K562 (cell line): ENCODE measurements around the gene ZNHIT3. TPM values are rescaled to one million over a fixed set of nuclear protein-coding genes. Genes with fewer than 3 reads are reported as not detected.

Experiments used
- ATAC-seq: fragments of 200-7000 bp; cut with Tn5 transposase; 3 replicates; pipeline ENCODE4 v1.9.1; 2020; ENCODE audit warnings: moderate library complexity
- BruUV-seq: library from RNA; stranded (reverse); fragments of 400-500 nt; replicated peaks from 2 replicates; lab custom pipeline; 2021; lab: Mats Ljungman, UMichigan
- CTCF ChIA-PET: fragments of 300-600 bp; formaldehyde crosslinking; extraction: SDS; loops from one replicate; lab custom pipeline; 2021; ENCODE audit warnings: low intra/inter-chr PET ratio; lab: Yijun Ruan, JAX
- POLR2A ChIA-PET: fragments of 300-600, 350-650 bp; sonication (Branson Sonifier 250); formaldehyde crosslinking; extraction: SDS; loops from one replicate; lab custom pipeline; 2021; ENCODE audit warnings: antibody characterized with exemption, inconsistent platforms; lab: Yijun Ruan, JAX
- DNase-seq, 4 experiments: peaks; one replicate each; pipeline versions ENCODE4 v3.0.0 to v3.0.0-alpha.2; 2011 to 2018; ENCODE audit warnings: low spot score in 3 of 4, mixed read lengths in 3 of 4; ENCODE audit errors: extremely low read depth in 1 of 4
- FAIRE-seq: peaks from 2 replicates; lab custom pipeline; 2011; peaks lifted over from hg19 to GRCh38; lab: Jason Lieb, UNC
- H2AFZ ChIP-seq: 2 replicates; pipeline ENCODE4 v1.6.0; 2011; ENCODE audit warnings: low read depth, low read length, control low read depth, inconsistent platforms
- H3K27ac ChIP-seq: fragments of 200-600 bp; 3 replicates; pipeline ENCODE4 v1.8.0; 2011; ENCODE audit warnings: low read depth, mild to moderate bottlenecking, control low read depth, inconsistent platforms, low read length, moderate library complexity, mixed read lengths; ENCODE audit errors: extremely low read depth
- H3K27me3 ChIP-seq, 2 experiments: fragments of 300-600 bp in 1 of 2; 2 replicates in 1 of 2; 3 replicates in 1 of 2; pipeline versions ENCODE4 v1.6.0 to v1.8.0; 2011; ENCODE audit warnings: inconsistent platforms in 2 of 2, low read length in 2 of 2, mild to moderate bottlenecking in 1 of 2, mixed read lengths in 1 of 2, moderate library complexity in 1 of 2; ENCODE audit not compliant: control insufficient read depth in 2 of 2, insufficient read depth in 2 of 2
- H3K36me3 ChIP-seq: fragments of 300-600 bp; 3 replicates; pipeline ENCODE4 v1.8.0; 2011; ENCODE audit warnings: mild to moderate bottlenecking, low read length, inconsistent platforms; ENCODE audit not compliant: control insufficient read depth, insufficient read depth
- H3K4me1 ChIP-seq, 2 experiments: fragments of 200-600 bp in 1 of 2; replicated peaks in 1 of 2; 2 replicates in 1 of 2; 3 replicates in 1 of 2; pipeline versions ENCODE4 v1.5.1 to v1.8.0; 2011; ENCODE audit warnings: inconsistent platforms in 2 of 2, low read length in 2 of 2, mild to moderate bottlenecking in 1 of 2, mixed read lengths in 1 of 2, moderate library complexity in 1 of 2; ENCODE audit not compliant: control insufficient read depth in 2 of 2, insufficient read depth in 2 of 2
- H3K4me2 ChIP-seq: 2 replicates; pipeline ENCODE4 v1.6.1; 2011; ENCODE audit warnings: low read length, control low read depth, inconsistent platforms, mixed read lengths; ENCODE audit not compliant: insufficient read depth
- H3K4me3 ChIP-seq: fragments of 200-600 bp; sonication (generic), shearing (Covaris generic); 2 replicates; pipeline ENCODE4 v1.5.1; 2016; ENCODE audit warnings: control low read depth, inconsistent platforms
- H3K79me2 ChIP-seq: fragments of 200-600 bp; 3 replicates; pipeline ENCODE4 v1.8.0; 2011; ENCODE audit warnings: low read length, inconsistent platforms; ENCODE audit not compliant: control insufficient read depth, insufficient read depth
- H3K9ac ChIP-seq, 2 experiments: 2 replicates each; pipeline versions ENCODE4 v1.6.0 to v1.6.1; 2011; ENCODE audit warnings: low read depth in 2 of 2, low read length in 2 of 2, control low read depth in 1 of 2, inconsistent platforms in 1 of 2, mild to moderate bottlenecking in 1 of 2, mixed read lengths in 1 of 2; ENCODE audit not compliant: insufficient read depth in 1 of 2
- H3K9me1 ChIP-seq: one replicate; pipeline ENCODE4 v1.6.0; 2011; ENCODE audit warnings: inconsistent platforms, mild to moderate bottlenecking, low read length, moderate library complexity; ENCODE audit not compliant: control insufficient read depth, insufficient read depth
- H3K9me3 ChIP-seq: replicated peaks from 2 replicates; pipeline ENCODE4 v1.5.1; 2011; ENCODE audit warnings: low read depth, low read length, inconsistent platforms; ENCODE audit not compliant: control insufficient read depth, insufficient read depth
- H4K20me1 ChIP-seq: replicated peaks from 2 replicates; pipeline ENCODE4 v1.6.1; 2011; ENCODE audit warnings: low read length, inconsistent platforms, mixed read lengths; ENCODE audit not compliant: control insufficient read depth, insufficient read depth
- DEAF1 ChIP-seq: fragments of 450-650 bp; formaldehyde crosslinking; IDR thresholded peaks from 2 replicates; pipeline ENCODE4 v1.4.0; 2020; ENCODE audit warnings: mild to moderate bottlenecking, moderate library complexity
- GTF3C2 ChIP-seq: IDR thresholded peaks from 3 replicates; pipeline ENCODE4 v1.6.1; 2011; ENCODE audit warnings: borderline replicate concordance, mild to moderate bottlenecking, moderate library complexity; ENCODE audit not compliant: insufficient read length; ENCODE audit errors: extremely low read depth
- PCBP1 ChIP-seq: fragments of 200-400 bp; formaldehyde crosslinking; IDR thresholded peaks from 2 replicates; pipeline ENCODE4 v1.6.1; 2018; ENCODE audit warnings: mild to moderate bottlenecking, low read depth, low read length; ENCODE audit not compliant: poor library complexity, severe bottlenecking
- PTTG1 ChIP-seq: fragments of 450-650 bp; IDR thresholded peaks from 2 replicates; pipeline ENCODE4 v1.6.1; 2016; ENCODE audit warnings: low read depth, mild to moderate bottlenecking, missing genetic modification characterization, missing compliant biosample characterization
- SRSF9 ChIP-seq: fragments of 200-400 bp; formaldehyde crosslinking; IDR thresholded peaks from 2 replicates; pipeline ENCODE4 v1.6.1; 2017; ENCODE audit warnings: low read depth, low read length, borderline replicate concordance
- TCF15 ChIP-seq: fragments of 250-450 bp; sonication (Bioruptor Pico); IDR thresholded peaks from 2 replicates; pipeline ENCODE4 v1.8.0; 2022; ENCODE audit warnings: moderate library complexity, mild to moderate bottlenecking, inconsistent platforms
- TGIF2 ChIP-seq: sonication (generic); formaldehyde crosslinking; IDR thresholded peaks from 2 replicates; pipeline ENCODE4 v1.8.1; 2022; ENCODE audit warnings: mild to moderate bottlenecking, missing genetic modification reagents, moderate library complexity
- ZFPM2 ChIP-seq: fragments of 250-450 bp; sonication (Bioruptor Pico); IDR thresholded peaks from 2 replicates; pipeline ENCODE4 v1.5.1; 2022; ENCODE audit warnings: mild to moderate bottlenecking
- ZNF398 ChIP-seq: fragments of 250-450 bp; sonication (Bioruptor Pico); IDR thresholded peaks from 2 replicates; pipeline ENCODE4 v1.8.0; 2021; ENCODE audit warnings: moderate library complexity, mild to moderate bottlenecking, inconsistent platforms
- ZNF408 ChIP-seq: fragments of 250-450 bp; sonication (Bioruptor Pico); IDR thresholded peaks from 2 replicates; pipeline ENCODE4 v1.4.0; 2020; ENCODE audit warnings: low read depth, mild to moderate bottlenecking, moderate library complexity
- ZNF76 ChIP-seq: fragments of 250-450 bp; sonication (Bioruptor Pico); IDR thresholded peaks from 2 replicates; pipeline ENCODE4 v1.4.0; 2020; ENCODE audit warnings: mild to moderate bottlenecking, moderate library complexity, borderline replicate concordance
- WGBS: fragments of 100-300 bp; shearing (Covaris generic); methylation state at CpG from one replicate; pipeline ENCODE4 v1.1.6; 2016; ENCODE audit warnings: low coverage, mixed read lengths; ENCODE audit not compliant: insufficient coverage; ENCODE audit errors: missing lambda C conversion rate; 5-methylcytosine and 5-hydroxymethylcytosine counted together
- in situ Hi-C: fragments of 300-500 bp; cut with MboI; formaldehyde crosslinking; loops from 4 replicates; pipeline ENCODE4 v1.15.0; 2018; ENCODE audit warnings: inconsistent platforms, mixed read lengths
- intact Hi-C: fragments of 100-400 bp; cut with micrococcal nuclease; formaldehyde crosslinking; loops from 2 replicates; pipeline ENCODE4 v1.14.2; 2022
- polyA plus RNA-seq, 8 experiments: library from polyadenylated mRNA; depleted of rRNA in 4 of 8; stranded (reverse) in 5 of 8; unstranded in 3 of 8; fragments of >200 nt; fragmentation: Nextera tagmentation in 2 of 8; fragmentation: Illumina TruSeq in 1 of 8; extraction: Ambion mirVana in 2 of 8; extraction: Trizol in 1 of 8; gene quantifications; 2 replicates each; pipeline versions ENCODE4 v1.2.1 to v1.2.3, GENCODE V29; 2011 to 2014; ENCODE audit warnings: inconsistent platforms in 1 of 8, missing spikeins in 1 of 8
- total RNA-seq, 7 experiments: library from RNA; depleted of rRNA in 6 of 7; stranded (reverse); fragments of >200 nt in 6 of 7; fragmentation: Illumina TruSeq in 2 of 7; extraction: Trizol in 2 of 7; gene quantifications; 2 replicates each; pipeline versions ENCODE4 v1.2.1 to v1.2.3, GENCODE V29; 2011 to 2021; ENCODE audit warnings: low replicate concordance in 1 of 7

The ZNHIT3 gene
- total and polyA plus RNA-seq, 9 of the 15 experiments (the other 6 are each of a cell fraction or from before 2014, with no cell fraction given): 45.0 to 300 (median 88.4) TPM

- no peak for TF ChIP-seq GTF3C2
- no peak for TF ChIP-seq ZNF408 (CRISPR knock-in tag)
- no peak for TF ChIP-seq SRSF9
These were observed 38.6 kb downstream of the ZNHIT3 start (continued) for GRCh38 chr17:36525113-36525512.

- in situ Hi-C loops (no loop called here), intact Hi-C loops (no loop called here)
- DNase-seq (no peak), ATAC-seq (no peak), FAIRE-seq (no peak)
- Histone ChIP-seq H3K27ac (no peak overlapping the region; the same call in 2 of the 3 replicates), H3K27me3 (no peaks in the 10 kb centered on the region), H3K4me1 (peaks cover 2 to 13% of the 10 kb centered on the region in 2 experiments; a peak in 3 of 5 replicates), H2AFZ (no peak overlapping the region), H3K9me3 (no peaks in the 10 kb centered on the region), H3K4me2 (no peak overlapping the region), H3K4me3 (no peak overlapping the region), H3K9ac (no peak overlapping the region), H3K9me1 (no peaks in the 10 kb centered on the region), H4K20me1 (0 out of 2 replicates have a peak, but pooled peaks cover 4% of the 10 kb centered on the region), H3K36me3 (peaks cover 91% of the 10 kb centered on the region), H3K79me2 (peaks cover 24% of the 10 kb centered on the region)
- CTCF ChIA-PET: no interaction called here
- BruUV-seq: no TSS peak
- WGBS: 91% methylated on average over 6 of the region's 6 CpGs
- TF ChIP-seq PCBP1 (no peak), TGIF2 (CRISPR knock-in tag) (no peak), ZFPM2 (no peak), ZNF76 (CRISPR knock-in tag) (no peak), ZNF398 (CRISPR knock-in tag) (no peak), PTTG1 (tag) (no peak), TCF15 (no peak), DEAF1 (no peak)
- POLR2A ChIA-PET: no interaction called here
These were observed 39.4 kb downstream of the ZNHIT3 start for GRCh38 chr17:36525888-36526287.
